DND-41 (cell line): ENCODE measurements around the gene MACROD2.

ENCODE experiments used
- ATAC-seq: fragments of 200-7000 bp; cut with Tn5 transposase; 3 replicates; pipeline ENCODE4 v1.9.1; 2021; ENCODE audit warnings: low read depth; ENCODE audit not compliant: insufficient read depth
- DNase-seq: peaks from one replicate; pipeline ENCODE4 v3.0.0-alpha.2; 2020
- H2AFZ ChIP-seq: 2 replicates; pipeline ENCODE4 v1.6.0; 2012; ENCODE audit warnings: low read depth, low read length
- H3K27ac ChIP-seq: 2 replicates; pipeline ENCODE4 v1.5.1; 2012; ENCODE audit warnings: low read length, inconsistent platforms
- H3K27me3 ChIP-seq: fragments of 200-600 bp; sonication (generic); 2 replicates; pipeline ENCODE4 v1.6.0; 2012; ENCODE audit warnings: low read length, mild to moderate bottlenecking, inconsistent platforms; ENCODE audit not compliant: insufficient read depth, poor library complexity
- H3K36me3 ChIP-seq: 2 replicates; pipeline ENCODE4 v1.5.1; 2012; ENCODE audit warnings: low read length, inconsistent platforms; ENCODE audit not compliant: insufficient read depth
- H3K4me1 ChIP-seq: 2 replicates; pipeline ENCODE4 v1.5.1; 2012; ENCODE audit warnings: mild to moderate bottlenecking, low read length; ENCODE audit not compliant: insufficient read depth
- H3K4me2 ChIP-seq: 2 replicates; pipeline ENCODE4 v1.6.0; 2012; ENCODE audit warnings: mild to moderate bottlenecking, moderate library complexity, low read length, inconsistent platforms; ENCODE audit not compliant: insufficient read depth
- H3K4me3 ChIP-seq, 2 experiments: fragments of 200-600 bp in 1 of 2; shearing (Covaris generic) in 1 of 2; 2 replicates each; pipeline ENCODE4 v1.5.1; 2012 to 2016; ENCODE audit warnings: inconsistent platforms in 2 of 2, low read length in 2 of 2, mild to moderate bottlenecking in 2 of 2, low read depth in 1 of 2, moderate library complexity in 1 of 2
- H3K79me2 ChIP-seq: 2 replicates; pipeline ENCODE4 v1.6.0; 2012; ENCODE audit warnings: low read length, inconsistent platforms; ENCODE audit not compliant: insufficient read depth
- H3K9ac ChIP-seq: 2 replicates; pipeline ENCODE4 v1.6.0; 2012; ENCODE audit warnings: low read depth, mild to moderate bottlenecking, inconsistent platforms, low read length, moderate library complexity
- H3K9me3 ChIP-seq: 2 replicates; pipeline ENCODE4 v1.5.1; 2012; ENCODE audit warnings: low read length, moderate library complexity, mild to moderate bottlenecking, inconsistent platforms; ENCODE audit not compliant: insufficient read depth, severe bottlenecking
- H4K20me1 ChIP-seq: 2 replicates; pipeline ENCODE4 v1.6.0; 2012; ENCODE audit warnings: low read length; ENCODE audit not compliant: insufficient read depth
- CTCF ChIP-seq: IDR thresholded peaks from 2 replicates; pipeline ENCODE4 v1.5.1; 2012; ENCODE audit warnings: borderline replicate concordance, low read length, moderate library complexity, mild to moderate bottlenecking; ENCODE audit not compliant: poor library complexity, severe bottlenecking; ENCODE audit errors: extremely low read depth
- EZH2 ChIP-seq: IDR thresholded peaks from 3 replicates; pipeline ENCODE4 v1.6.1; 2012; ENCODE audit warnings: borderline replicate concordance, low read depth, mild to moderate bottlenecking, moderate library complexity, low read length, inconsistent platforms; ENCODE audit not compliant: severe bottlenecking

MACROD2 gene

GRCh38 chr20:15913391-15914025 lies 1918.2 kb downstream of the MACROD2 start:
- no peak overlapping the region for H3K27ac ChIP-seq
- TF ChIP-seq EZH2, result no peak
- TF ChIP-seq CTCF, result no peak

DNA sequence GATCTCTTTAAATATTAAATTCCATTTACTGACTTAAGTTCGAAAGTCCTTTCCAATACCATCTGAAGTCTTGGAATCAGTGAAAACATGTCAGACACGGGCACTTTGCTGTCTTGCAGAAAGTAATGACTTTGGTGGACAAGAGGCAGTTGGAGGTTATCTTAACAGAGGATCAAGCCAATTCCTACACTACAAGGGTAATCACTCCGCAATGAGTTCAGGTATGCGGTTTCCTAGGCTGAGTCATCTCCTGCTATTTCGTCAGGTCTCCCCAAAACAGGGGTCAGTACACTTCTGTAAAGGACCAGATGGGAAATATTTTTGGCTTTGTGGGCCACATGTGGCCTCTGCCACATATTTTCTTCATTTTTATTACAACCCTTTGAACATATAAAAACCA lies 1921.3 kb downstream of the MACROD2 start:
- H3K27ac ChIP-seq, result no peak overlapping the region
- no peaks in the 10 kb centered on the region for H3K9me3 ChIP-seq
- H4K20me1 ChIP-seq, result no peaks in the 10 kb centered on the region
- ATAC-seq (no peak), DNase-seq (no peak)
- no peaks in the 10 kb centered on the region for H3K4me1 ChIP-seq
- no peaks in the 10 kb centered on the region for H3K36me3 ChIP-seq
- no peaks in the 10 kb centered on the region for H3K79me2 ChIP-seq
- no peak overlapping the region for H2AFZ ChIP-seq
- TF ChIP-seq CTCF (no peak), EZH2 (no peak)
- no peak overlapping the region for H3K4me3 ChIP-seq
- no peaks in the 10 kb centered on the region for H3K27me3 ChIP-seq
- no peak overlapping the region for H3K4me2 ChIP-seq
- no peak overlapping the region for H3K9ac ChIP-seq

More at GRCh38 chr20:15913391-15914025, 1918.2 kb downstream of the MACROD2 start:
- Histone ChIP-seq H3K4me1 (no peaks in the 10 kb centered on the region), H3K4me2 (no peak overlapping the region), H3K36me3 (no peaks in the 10 kb centered on the region), H2AFZ (no peak overlapping the region), H3K9me3 (no peaks in the 10 kb centered on the region), H3K27me3 (no peaks in the 10 kb centered on the region), H4K20me1 (no peaks in the 10 kb centered on the region), H3K79me2 (no peaks in the 10 kb centered on the region), H3K9ac (no peak overlapping the region), H3K4me3 (no peak overlapping the region)
- ATAC-seq (no peak), DNase-seq (no peak)

DNA sequence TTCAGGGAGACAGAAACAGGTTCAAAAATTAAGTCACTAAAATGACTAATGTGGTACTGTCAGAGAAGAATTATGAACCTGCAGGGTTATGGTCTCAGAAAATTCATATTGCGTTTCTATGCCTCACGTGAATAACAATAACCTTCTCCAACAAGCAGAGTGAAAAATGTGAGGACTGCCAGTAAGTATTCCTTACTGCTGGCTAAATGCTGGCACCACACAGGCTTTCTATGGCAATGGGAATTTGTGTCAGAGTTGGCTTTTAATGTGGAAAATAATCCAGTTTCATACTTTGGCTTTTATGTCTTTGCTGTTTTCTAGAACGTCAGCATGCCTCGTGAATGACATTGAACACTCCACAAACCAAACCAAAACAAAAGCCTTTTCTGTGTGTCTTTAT lies 1922.0 kb downstream of the MACROD2 start:
- Histone ChIP-seq H3K4me2 (no peak overlapping the region), H3K27ac (no peak overlapping the region), H2AFZ (no peak overlapping the region), H3K27me3 (no peaks in the 10 kb centered on the region), H3K4me3 (no peak overlapping the region), H3K36me3 (no peaks in the 10 kb centered on the region), H3K9ac (no peak overlapping the region), H3K9me3 (no peaks in the 10 kb centered on the region), H4K20me1 (no peaks in the 10 kb centered on the region), H3K4me1 (no peaks in the 10 kb centered on the region), H3K79me2 (no peaks in the 10 kb centered on the region)
- no peak for ATAC-seq
- TF ChIP-seq CTCF (no peak), EZH2 (no peak)
- no peak for DNase-seq

GRCh38 chr20:15918631-15919030 lies 1923.3 kb downstream of the MACROD2 start:
- TF ChIP-seq EZH2, result no peak
- no peak for TF ChIP-seq CTCF
- Histone ChIP-seq H3K36me3 (no peaks in the 10 kb centered on the region), H4K20me1 (no peaks in the 10 kb centered on the region), H3K4me1 (no peaks in the 10 kb centered on the region), H3K79me2 (no peaks in the 10 kb centered on the region), H2AFZ (no peak overlapping the region), H3K27me3 (no peaks in the 10 kb centered on the region), H3K4me3 (no peak overlapping the region), H3K4me2 (no peak overlapping the region), H3K27ac (no peak overlapping the region), H3K9me3 (no peaks in the 10 kb centered on the region), H3K9ac (no peak overlapping the region)
- ATAC-seq, result no peak
- DNase-seq, result no peak
